Activated B cell treated with CpG ODN at 0.5 μM for 24 hours (primary cell): ENCODE measurements around the gene GLI3. TPM values are rescaled to one million over a fixed set of nuclear protein-coding genes. Genes with fewer than 3 reads are reported as not detected.

Experiments
- ATAC-seq: fragments of 200-7000 bp; cut with Tn5 transposase; one replicate; pipeline ENCODE4 v1.10.0; 2021; ENCODE audit warnings: low read depth, mild to moderate bottlenecking, moderate library complexity
- CTCF ChIA-PET: fragments of 350-600 bp; sonication (Branson Sonifier 250); formaldehyde crosslinking; loops from one replicate; lab custom pipeline; 2021; ENCODE audit warnings: antibody characterized with exemption; lab: Charles Lee
- POLR2A ChIA-PET: fragments of 350-600 bp; sonication (Branson Sonifier 250); formaldehyde crosslinking; loops from one replicate; lab custom pipeline; 2021; ENCODE audit warnings: antibody characterized with exemption; lab: Charles Lee
- DNase-seq: peaks from one replicate; pipeline ENCODE4 v3.0.0; 2022
- H3K27ac Mint-ChIP-seq: one replicate; pipeline ENCODE4 v1.8.0; 2020; ENCODE audit warnings: mixed read lengths
- H3K27me3 Mint-ChIP-seq: one replicate; pipeline ENCODE4 v1.8.0; 2021; ENCODE audit warnings: mixed read lengths
- H3K36me3 Mint-ChIP-seq: one replicate; pipeline ENCODE4 v1.8.0; 2021; ENCODE audit warnings: low read depth, mixed read lengths
- H3K4me1 Mint-ChIP-seq: one replicate; pipeline ENCODE4 v1.8.0; 2021; ENCODE audit warnings: mixed read lengths
- H3K4me3 Mint-ChIP-seq: one replicate; pipeline ENCODE4 v1.8.0; 2020; ENCODE audit warnings: mild to moderate bottlenecking, mixed read lengths
- H3K9me3 Mint-ChIP-seq: one replicate; pipeline ENCODE4 v1.8.0; 2020; ENCODE audit warnings: mixed read lengths
- intact Hi-C: fragments of 100-400 bp; cut with micrococcal nuclease; formaldehyde crosslinking; loops from one replicate; pipeline ENCODE4 v1.15.1; 2024
- total RNA-seq: library from RNA; stranded (reverse); gene quantifications from 2 replicates; pipeline ENCODE4 v1.2.3, GENCODE V29; 2022
- TF ChIP-seq, protein P1 (sequence below): fragments of 200-600 bp; IDR thresholded peaks from one replicate; pipeline ENCODE4 v1.8.0; 2022; ENCODE audit warnings: antibody characterized with exemption, mild to moderate bottlenecking

Gene GLI3
- total RNA-seq, 1 donor from 2014 or later = not detected

DNA sequence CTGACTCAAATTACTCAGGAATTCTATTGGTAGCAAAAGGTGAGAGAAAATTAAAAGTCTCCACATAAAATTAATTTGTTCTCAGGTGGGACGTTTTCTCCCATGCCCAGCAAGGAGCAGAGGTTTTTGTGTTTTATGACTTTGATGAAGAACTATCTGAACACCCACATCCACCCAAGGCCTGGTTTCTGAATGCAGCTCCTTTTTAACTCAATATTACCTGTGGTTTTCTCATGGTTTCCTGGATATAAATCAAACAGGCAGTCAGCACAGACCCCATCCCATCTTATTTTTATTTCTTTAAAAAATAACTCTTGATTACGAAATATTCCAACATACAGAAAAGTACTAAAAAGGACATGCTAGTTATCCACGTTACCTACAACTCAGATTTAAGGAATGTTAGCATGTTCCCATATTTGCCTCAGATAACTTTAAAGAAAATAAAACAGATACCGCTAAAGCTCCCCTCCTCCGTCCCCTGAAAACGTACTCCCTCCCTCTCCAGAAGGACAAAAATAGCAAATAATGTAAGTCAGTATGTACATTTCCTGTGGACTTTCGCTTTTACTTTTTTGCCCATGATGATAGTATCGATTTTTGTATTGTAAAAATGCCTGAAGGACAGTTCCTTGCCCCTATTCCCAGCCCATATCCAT lies 43.4 kb downstream of the GLI3 start:
- Mint-ChIP-seq H3K27ac (no peak overlapping the region), H3K4me1 (peaks cover 11% of the 10 kb centered on the region), H3K27me3 (no peaks in the 10 kb centered on the region), H3K9me3 (no peaks in the 10 kb centered on the region), H3K4me3 (no peak overlapping the region), H3K36me3 (no peaks in the 10 kb centered on the region)
- no peak for DNase-seq
- ChIA-PET CTCF (interaction anchor here (0.6 to 1.2 kb wide), 2 partner anchors 8 to 15 kb away, joined by 3 to 4 read pairs; no protein-coding TSS in a partner anchor), POLR2A (no interaction called here)
- intact Hi-C loops = no loop called here
- no peak for ATAC-seq
- TF ChIP-seq, protein P1, sequence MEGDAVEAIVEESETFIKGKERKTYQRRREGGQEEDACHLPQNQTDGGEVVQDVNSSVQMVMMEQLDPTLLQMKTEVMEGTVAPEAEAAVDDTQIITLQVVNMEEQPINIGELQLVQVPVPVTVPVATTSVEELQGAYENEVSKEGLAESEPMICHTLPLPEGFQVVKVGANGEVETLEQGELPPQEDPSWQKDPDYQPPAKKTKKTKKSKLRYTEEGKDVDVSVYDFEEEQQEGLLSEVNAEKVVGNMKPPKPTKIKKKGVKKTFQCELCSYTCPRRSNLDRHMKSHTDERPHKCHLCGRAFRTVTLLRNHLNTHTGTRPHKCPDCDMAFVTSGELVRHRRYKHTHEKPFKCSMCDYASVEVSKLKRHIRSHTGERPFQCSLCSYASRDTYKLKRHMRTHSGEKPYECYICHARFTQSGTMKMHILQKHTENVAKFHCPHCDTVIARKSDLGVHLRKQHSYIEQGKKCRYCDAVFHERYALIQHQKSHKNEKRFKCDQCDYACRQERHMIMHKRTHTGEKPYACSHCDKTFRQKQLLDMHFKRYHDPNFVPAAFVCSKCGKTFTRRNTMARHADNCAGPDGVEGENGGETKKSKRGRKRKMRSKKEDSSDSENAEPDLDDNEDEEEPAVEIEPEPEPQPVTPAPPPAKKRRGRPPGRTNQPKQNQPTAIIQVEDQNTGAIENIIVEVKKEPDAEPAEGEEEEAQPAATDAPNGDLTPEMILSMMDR = no peak

DNA sequence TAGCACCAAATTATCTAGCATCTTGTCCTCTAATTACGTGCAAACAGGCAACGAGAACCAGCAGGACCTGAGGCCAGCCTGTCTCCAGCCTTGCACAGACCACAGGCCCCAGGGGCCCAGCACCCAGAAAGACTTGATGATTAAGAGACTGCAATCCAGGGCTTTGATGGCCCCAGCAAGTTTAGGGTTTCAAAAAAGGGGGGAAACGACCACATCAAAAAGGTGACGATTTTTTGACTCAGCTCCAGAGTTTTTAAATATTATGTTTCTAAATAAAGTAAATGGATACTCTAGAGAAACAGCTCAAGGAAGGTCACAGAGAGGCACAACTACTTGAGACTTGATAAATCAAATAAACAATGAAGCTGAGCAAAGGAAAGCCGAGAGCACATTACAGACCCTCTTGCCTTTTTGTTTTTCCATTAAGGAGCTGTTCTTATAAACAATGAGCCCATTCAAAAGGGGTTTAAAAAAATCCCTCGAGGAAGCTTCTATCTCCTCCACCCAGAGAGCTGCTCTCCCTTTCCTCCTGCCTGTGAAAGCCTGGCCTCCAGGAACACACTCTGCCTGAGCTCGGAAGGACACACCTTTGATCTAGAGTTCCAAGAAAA lies 44.1 kb downstream of the GLI3 start:
- CTCF ChIA-PET = interaction anchor here (0.6 kb wide), 1 partner anchor 15 kb away, joined by 4 read pairs; no protein-coding TSS in a partner anchor
- Mint-ChIP-seq H3K27ac (no peak overlapping the region), H3K9me3 (no peaks in the 10 kb centered on the region), H3K4me3 (no peak overlapping the region), H3K36me3 (no peaks in the 10 kb centered on the region), H3K4me1 (peaks cover 11% of the 10 kb centered on the region), H3K27me3 (no peaks in the 10 kb centered on the region)
- DNase-seq = no peak
- intact Hi-C loops = no loop called here
- TF ChIP-seq, protein P1 = no peak
- no peak for ATAC-seq
- POLR2A ChIA-PET = no interaction called here

DNA sequence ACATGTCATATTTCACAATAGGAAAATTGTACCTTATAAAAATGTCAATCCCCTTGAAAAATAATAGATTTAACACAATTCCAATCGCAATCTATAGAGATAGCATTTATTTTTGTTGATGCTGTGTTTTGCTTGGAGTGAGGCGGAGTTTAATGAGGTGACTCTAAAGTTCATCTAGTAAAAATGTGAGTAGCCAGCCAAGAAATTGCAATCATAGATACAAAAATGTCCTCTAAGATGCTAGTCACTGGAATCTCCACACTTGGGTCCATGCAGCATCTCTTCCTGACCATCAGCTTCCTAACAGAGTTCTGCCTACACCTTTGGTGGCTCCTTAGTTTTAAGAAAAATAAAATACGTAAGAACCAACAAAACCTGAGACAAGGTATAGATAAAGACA lies 44.9 kb downstream of the GLI3 start:
- H3K36me3 Mint-ChIP-seq = no peaks in the 10 kb centered on the region
- TF ChIP-seq, protein P1 = no peak
- no peaks in the 10 kb centered on the region for H3K27me3 Mint-ChIP-seq
- peaks cover 11% of the 10 kb centered on the region for H3K4me1 Mint-ChIP-seq
- no peaks in the 10 kb centered on the region for H3K9me3 Mint-ChIP-seq
- DNase-seq (no peak), ATAC-seq (no peak)
- ChIA-PET POLR2A (no interaction called here), CTCF (no interaction called here)
- intact Hi-C loops = no loop called here
- H3K27ac Mint-ChIP-seq = no peak overlapping the region
- H3K4me3 Mint-ChIP-seq = no peak overlapping the region

DNA sequence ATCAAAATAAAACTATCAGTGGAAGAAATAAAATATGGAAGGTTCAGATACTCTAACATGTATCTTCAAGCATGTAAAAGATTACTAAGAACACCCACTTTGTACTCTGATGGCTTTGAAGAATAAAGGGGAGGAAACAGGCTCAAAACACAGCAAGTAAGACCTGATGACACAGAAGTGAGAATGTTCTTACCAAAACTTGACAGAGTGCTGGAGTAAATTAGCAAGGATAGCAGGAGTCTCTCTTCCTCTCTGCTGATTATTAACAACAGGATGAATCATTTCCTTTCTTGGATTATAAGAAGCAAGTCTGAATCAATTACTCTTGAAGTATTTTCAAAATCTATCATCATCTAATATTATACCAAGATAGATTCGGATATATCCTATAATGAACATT lies 47.5 kb downstream of the GLI3 start:
- ChIA-PET POLR2A (no interaction called here), CTCF (no interaction called here)
- no peaks in the 10 kb centered on the region for H3K36me3 Mint-ChIP-seq
- H3K4me1 Mint-ChIP-seq = peaks cover 11% of the 10 kb centered on the region
- H3K9me3 Mint-ChIP-seq = no peaks in the 10 kb centered on the region
- no peaks in the 10 kb centered on the region for H3K27me3 Mint-ChIP-seq
- intact Hi-C loops = no loop called here
- ATAC-seq (no peak), DNase-seq (no peak)
- no peak overlapping the region for H3K4me3 Mint-ChIP-seq
- no peak overlapping the region for H3K27ac Mint-ChIP-seq
- TF ChIP-seq, protein P1 = no peak

DNA sequence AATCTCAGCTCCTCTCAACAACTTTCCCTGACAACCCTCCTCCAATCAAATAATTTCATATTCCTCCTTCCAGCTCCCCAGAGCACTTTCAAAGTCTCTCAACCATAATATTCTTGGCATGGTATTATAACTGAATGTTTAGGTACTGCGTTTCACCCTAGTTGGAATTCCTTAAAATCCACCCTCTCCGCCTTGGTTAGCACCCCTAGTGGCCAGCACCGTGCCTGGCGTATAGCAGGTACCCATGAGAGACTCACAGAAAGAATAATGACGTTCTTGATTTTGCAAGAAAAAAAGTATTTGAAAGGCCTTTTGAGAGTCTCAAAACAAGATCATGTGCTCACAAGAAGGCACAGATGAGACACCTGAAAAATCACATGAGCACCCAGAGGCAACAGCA lies 50.9 kb downstream of the GLI3 start:
- TF ChIP-seq, protein P1 = no peak
- ChIA-PET CTCF (no interaction called here), POLR2A (no interaction called here)
- H3K36me3 Mint-ChIP-seq = no peaks in the 10 kb centered on the region
- H3K27ac Mint-ChIP-seq = no peak overlapping the region
- intact Hi-C loops = no loop called here
- DNase-seq (no peak), ATAC-seq (no peak)
- no peaks in the 10 kb centered on the region for H3K27me3 Mint-ChIP-seq
- H3K4me1 Mint-ChIP-seq = no peaks in the 10 kb centered on the region
- H3K9me3 Mint-ChIP-seq = no peaks in the 10 kb centered on the region
- no peak overlapping the region for H3K4me3 Mint-ChIP-seq
